HG03097 (cell line): Measurements from ENCODE around the gene GAB2.

ENCODE experiments used
- ATAC-seq: cut with Tn5 transposase; IDR thresholded peaks from one replicate; pipeline ENCODE4 v1.9.1; 2021; ENCODE audit not compliant: unreplicated experiment, low FRiP score

The GAB2 gene

DNA sequence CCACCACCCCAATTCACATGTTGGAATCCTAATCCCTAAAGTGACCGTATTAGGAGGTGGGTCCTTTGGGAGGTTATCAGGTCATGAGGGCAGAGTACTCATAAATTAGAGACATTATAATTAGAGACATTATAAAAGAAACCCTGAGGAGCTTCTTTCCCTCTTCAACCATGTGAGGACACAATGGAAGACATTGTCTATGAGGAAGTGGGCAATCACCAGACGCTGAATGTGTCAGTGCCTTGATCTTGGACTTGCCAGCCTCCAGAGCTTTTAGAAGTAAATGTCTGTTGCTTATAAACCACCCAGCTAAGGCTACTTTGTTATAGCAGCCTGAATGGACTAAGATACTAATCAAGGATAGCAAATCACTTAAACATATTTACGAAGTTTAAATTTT lies 14.8 kb downstream of the GAB2 start:
- ATAC-seq = no peak

DNA sequence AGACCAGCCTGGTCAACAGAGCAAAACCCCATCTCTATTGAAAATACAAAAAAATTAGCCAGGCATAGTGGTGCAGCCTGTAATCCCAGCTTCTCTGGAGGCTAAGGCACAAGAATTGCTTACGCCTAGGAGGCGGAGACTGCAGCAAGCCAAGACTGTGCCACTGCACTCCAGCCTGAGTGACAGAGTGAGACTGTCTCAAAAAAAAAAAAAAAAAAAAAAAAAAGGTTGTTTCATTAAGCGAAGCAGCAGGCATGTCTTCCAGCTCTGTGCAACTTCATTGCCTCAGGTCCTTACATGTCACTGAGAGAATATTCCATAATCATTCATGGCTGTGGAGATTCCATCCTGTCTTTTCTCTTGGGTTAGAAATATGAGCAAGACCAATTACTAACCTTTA lies 16.9 kb downstream of the GAB2 start:
- no peak for ATAC-seq

DNA sequence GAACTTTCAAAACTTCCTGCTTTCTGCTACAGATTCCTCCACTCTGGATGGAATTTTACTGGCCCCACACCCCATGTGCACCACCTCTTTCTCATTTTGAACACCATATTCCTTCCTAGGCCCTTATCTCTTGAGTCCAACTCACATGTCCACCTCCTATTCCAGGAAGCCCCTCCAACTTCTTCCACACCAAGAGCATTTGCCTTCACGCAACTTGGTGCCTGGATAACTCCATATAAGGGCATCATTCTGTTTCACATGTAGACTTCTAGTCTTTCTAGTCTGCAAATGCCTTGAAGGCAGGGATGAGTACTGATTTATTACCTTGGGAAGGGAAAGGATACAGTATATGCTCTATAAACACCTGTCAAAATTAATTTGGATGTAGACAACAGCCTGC lies 17.5 kb downstream of the GAB2 start:
- no peak for ATAC-seq

DNA sequence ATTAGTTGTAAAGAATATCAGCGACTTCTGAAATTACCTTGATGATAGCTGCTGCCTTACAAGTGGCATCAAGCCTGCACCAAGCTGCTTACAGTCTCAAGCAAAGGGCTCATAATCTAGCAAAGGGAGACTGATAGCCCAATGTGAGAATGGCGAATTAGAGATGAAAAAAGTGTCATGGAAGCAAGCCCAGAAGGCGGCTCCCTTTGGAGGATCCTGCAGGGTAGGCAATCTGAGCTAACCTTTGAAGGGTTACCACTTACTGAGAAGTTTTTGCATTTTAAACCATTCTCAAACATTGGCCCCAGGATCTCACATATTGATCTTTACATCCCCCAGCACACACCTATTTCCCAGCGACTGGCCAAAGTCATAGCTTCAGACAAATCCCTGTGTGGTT lies 18.5 kb downstream of the GAB2 start:
- ATAC-seq = no peak

DNA sequence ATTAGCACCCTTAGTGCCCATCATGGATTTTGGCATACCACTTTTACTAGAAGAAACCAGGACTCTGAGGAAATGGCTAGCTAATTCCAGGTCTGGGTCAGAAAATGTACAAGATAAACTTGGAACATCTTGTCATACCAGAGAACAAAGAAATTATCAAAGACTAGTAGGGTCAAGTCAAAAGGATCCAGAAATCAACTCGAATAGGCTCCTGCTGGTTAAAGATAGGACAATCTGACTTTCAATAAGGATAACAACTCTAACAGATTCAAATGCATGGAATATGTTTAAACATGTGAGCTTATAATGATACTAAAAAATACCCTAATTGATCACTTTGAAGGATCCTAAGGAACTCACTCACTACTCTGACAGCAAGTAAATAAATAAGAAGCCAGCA lies 18.9 kb downstream of the GAB2 start:
- no peak for ATAC-seq

DNA sequence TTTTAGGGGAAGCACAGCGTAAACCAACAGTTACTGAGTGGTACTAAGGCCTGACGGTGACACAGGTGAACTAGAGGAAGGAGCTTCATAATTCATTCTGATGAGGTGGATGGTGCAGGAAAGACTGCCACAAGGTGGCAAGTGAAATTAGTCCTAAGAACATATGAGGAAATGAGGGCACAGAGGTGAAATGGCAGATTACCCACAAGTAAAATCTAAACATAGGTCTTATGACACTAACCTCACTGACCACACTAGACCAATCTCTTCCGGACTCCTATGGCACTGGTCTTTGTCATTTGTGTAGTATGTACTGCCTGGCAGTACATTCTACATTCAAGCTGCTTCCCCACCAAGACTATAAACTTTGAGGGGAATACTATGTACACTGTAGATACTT lies 20.2 kb downstream of the GAB2 start:
- ATAC-seq = peak; percentile 93

DNA sequence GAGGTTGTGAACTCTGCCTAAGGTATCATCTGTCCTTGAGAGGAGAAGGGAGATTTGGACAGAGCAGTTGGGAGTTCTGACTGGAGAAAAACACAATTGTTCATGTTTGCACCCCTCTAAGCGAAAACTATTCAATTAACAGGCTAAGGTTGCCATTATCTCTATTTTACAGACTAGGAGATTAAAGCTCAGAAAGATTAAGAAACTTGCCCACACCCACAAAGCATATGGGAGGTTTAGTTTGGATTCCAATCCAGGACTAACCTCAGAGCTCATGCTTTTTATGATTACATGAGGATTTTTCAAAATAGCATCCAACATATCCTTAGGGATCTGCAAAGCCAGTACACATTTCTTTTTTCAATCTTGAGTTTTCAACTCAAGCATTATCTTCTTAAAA lies 22.0 kb downstream of the GAB2 start:
- ATAC-seq = no peak

DNA sequence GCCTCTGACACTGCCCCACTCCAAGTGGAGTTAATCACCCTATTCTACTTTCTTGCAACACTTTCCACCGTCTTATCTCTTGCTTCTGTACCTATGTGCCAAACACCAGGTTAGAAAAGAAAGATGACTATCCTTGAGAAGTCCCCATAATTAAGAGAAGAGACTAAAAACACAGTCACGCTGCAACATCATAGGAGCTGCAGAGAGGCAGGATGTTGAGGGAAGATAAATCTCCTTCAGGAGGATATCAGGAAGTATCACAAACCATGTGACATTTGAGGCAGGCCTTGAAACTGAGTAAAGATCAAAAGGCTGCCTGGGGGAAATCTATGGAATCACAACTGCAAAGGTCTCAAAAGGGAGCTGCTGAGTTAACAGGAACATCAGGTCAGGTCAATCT lies 24.8 kb downstream of the GAB2 start:
- no peak for ATAC-seq

DNA sequence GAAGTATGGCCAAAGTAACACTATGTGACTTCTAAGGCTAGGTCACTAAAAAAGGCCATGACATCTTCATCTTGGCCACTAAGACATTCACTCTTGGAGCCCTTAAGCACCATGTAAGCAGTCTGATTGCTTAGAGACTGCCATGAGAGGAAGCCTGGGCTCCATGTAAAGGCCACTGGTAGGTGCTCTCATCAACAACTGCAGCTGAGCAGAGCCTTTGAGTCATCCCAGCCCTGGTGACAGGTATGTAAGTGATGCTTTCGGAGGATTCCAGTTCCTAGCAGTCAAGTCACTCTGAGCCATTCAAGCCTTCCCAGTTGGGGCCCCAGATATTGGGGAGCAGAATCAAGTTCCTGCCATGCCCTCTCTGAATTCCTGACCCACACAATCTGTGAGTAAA lies 26.2 kb downstream of the GAB2 start:
- no peak for ATAC-seq

DNA sequence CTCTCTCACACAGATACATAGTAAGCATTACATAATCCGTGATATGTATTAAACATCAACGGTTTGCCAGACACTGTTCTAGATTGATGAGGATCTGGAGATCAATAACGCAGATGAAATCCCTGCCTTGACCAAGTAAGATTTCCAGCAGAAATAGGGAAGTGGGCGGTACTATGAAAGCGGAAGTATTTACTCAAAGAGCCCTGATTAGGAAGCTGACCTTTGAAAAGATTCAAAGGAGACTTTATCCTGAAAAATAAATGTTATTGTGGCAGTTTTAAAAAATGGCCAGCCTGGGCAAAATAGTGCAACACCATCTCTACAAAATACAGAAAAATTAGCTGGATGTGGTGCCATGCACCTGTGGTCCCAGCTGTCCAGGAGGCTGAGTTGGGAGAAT lies 26.8 kb downstream of the GAB2 start:
- ATAC-seq = no peak

DNA sequence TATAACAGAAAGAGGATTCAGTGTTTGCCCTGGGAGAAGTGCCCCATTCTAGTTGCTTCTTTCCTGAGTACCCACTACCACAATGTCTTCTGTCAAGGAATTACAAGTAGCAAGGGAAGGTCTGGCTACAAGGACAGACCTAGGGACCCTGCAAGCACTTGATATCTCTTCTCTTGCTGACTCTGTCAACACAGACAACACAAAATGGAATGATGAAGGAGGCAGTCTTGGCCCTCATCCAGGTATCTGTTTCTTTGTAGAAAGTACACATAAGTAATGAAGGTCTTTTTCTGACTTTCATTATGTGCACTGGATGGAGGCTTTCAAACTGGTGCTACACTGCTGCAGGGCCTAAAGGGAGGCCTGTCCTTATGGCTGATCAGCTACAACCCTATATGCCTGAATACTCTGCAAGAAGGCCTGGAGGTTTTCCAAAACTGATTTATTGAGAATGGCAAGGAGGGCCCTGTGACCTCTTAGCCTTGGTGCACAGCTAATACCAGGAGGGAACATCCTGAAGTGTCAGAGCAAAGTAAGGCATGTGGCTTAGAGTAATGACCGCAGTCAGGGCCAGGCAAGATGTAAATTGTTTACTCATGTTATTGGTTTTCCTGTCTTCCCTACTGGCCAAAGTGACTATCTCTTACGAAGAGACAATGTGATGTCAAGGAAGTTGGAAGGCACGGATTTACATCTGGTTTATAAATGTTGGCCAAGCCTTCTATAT lies 31.2 kb downstream of the GAB2 start:
- no peak for ATAC-seq

DNA sequence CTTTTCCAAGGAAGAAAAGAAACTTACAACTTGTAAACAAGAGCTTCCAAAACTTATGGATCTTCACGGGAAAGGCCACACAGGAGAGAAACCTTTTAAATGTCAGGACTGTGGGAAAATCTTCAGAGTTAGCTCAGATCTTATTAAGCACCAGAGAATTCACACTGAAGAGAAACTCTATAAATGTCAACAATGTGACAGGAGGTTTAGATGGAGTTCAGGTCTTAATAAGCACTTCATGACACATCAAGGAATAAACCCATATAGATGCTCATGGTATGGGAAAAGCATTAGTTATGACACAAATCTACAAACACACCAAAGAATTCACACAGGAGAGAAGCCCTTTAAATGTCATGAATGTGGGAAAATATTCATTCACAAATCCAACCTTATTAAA lies 32.4 kb downstream of the GAB2 start:
- ATAC-seq = no peak

DNA sequence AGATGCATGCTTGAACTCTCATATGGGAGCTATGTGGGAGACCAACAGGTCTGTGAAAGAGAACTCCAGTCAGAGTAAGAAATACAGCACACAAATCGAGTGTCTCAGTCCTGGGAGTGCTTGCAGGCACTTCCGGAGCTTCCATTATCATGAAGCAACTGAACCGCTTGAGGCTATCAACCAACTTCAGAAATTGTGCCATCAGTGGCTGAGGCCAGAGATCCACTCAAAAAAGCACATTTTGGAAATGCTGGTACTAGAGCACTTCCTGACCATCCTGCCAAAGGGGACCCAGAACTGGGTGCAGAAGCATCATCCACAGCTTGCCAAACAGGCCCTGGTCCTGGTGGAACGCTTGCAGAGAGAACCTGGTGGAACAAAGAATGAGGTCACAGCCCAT lies 33.4 kb downstream of the GAB2 start:
- ATAC-seq = no peak

DNA sequence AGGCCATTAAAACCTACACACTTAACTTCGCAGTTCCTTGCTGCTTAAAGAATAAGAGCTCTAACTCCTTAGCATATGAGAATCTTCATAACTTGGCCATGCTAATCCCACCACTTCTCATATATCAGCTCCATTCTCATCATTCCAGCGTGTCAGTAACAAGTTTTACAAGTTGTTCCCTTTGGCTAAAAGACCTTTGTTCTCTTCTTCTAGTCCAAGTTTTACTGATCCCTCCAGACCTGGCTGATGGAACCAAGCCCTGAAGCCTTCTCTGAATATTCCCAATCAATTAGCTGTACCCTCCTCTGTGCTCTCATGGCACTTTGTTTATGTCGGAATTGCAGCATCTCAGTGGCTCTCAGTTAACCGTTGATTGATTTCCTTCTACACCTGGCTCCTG lies 35.8 kb downstream of the GAB2 start:
- no peak for ATAC-seq

DNA sequence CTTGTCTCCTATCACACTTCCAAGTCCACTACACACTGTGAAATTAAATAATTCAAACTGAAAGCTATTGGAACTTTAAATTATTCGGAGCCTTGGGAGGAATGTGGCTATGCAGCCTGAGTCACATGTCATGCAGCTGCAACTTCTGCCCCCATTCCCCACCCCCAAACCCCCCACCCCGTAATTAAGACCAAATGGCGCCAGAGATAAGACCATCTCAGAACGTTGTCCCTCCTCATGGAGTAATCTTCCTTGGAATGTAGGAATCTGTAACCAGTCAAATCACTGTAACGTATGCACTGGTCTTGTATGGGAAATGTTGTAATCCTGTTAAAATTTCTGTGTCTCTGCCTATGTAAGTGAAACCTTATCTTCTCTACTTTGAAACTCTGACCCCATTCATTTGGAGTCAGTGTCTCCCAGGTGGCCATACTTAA lies 37.0 kb downstream of the GAB2 start:
- ATAC-seq = no peak

DNA sequence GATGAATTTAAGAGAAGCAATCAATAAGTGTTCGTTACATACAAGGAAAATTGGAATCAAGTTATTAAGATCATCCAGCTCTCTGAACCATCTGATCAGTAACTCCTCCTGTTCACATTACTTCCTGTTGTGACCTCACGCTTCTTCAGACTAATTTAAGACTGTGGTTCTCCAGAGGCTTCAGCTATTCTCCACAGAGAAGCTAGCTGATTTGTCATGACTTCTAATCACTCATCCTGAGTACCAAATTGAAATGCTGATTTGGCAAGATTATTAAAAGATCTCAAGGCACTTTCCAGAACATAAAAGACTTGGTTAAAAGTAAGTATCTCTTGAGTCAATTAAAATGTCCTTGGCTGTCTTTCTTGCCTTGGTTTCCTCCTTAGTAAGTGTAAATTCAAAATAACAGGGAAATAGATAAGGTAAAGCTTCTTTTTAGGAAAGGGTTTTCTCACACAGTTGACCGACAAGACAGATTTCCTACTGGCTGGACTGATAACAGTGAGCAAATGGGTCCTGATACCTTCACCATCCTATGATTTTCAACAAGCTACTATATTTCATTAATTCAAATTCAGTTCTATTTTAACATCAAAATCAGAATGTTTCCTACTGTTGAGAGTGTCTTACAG lies 38.5 kb downstream of the GAB2 start:
- ATAC-seq = no peak

DNA sequence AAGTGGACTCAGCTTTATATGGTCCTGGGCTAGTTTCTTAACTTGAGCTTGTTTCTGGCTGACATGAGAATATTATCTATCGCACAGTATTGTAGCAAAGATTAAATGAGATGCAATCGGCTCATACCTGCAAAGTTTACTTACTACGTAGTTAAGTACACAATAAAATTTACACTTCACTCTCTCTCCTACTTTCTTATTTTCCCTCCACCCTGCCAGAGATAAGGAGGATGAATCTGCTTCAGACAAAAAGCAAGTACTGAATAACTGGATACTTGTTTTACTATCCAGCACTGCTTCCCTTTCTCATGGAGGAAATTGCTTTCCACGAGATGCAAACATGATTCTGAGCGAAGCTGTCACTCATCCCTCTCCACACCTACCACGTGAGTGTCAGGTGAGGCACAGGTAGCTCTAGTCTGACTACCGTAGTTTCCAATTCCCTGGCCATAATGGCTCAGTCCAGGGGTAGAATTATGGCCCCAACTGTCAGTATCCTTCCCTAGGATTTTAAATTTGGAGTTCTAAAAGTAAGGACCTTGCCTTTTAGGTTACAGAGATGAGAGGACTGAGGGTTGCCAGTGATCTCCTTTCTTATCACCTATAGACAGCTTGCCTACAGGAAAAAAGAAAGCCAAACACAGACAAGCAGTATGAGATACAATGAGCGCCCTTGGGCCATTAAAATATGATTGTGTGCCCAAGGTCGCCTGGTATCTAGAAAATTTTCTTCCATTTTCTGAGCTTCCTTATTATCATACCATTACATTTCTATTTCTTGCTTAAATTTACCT lies 39.8 kb downstream of the GAB2 start:
- ATAC-seq = no peak

DNA sequence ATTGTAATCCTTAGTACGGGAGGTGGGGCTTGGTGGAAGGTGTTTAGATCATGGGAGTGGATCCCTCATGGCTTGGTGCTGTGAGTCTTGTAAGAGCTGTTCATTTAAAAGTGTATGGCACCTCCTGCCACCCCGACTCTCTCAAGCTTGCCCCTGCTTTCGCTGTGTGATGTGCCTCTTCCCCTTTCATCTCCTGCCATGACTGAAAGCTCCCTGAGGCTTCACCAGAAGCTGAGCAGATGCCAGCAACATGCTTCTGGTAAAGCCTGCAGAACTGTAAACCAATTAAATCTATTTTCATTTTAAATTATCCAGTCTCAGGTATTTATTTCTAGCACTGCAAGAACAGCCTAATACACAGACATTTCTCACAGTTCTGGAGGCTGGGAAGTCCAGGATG lies 40.8 kb downstream of the GAB2 start:
- no peak for ATAC-seq

DNA sequence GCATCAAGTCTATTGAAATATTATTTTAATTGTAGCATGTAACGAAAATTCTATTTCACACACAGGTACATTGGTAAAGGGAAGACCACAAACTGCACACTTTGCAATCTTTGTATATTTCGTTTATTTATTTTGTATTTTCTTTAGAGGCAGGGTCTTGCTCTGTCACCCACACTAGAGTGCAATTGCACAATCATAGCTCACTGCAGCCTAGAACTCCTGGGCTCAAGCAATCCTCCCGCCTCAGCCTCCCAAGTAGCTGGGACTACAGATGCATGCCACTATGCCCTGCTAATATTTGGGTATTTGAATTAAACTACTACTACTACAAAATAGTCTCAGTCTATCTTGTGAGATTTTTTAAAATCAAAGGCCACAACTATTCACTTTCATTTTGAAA lies 42.7 kb downstream of the GAB2 start:
- no peak for ATAC-seq

DNA sequence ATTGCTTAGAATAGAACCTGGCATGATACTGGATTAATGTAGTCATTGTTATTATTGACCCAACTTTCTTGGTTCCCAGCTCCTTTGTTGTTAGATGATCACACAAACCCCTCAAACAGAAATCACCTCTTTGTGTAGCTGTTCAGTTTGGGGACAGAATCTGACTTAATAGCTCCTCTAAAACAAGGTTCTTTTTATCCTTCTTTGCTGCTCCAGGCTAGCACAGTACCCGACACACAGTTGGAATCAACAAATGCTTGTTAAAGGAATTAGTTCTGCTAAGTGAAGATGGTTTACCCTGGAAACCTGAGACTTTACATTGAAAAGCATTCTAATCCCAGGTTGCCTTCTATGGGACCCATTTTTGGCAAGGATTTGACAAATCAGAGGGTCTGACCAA lies 43.9 kb downstream of the GAB2 start:
- no peak for ATAC-seq

DNA sequence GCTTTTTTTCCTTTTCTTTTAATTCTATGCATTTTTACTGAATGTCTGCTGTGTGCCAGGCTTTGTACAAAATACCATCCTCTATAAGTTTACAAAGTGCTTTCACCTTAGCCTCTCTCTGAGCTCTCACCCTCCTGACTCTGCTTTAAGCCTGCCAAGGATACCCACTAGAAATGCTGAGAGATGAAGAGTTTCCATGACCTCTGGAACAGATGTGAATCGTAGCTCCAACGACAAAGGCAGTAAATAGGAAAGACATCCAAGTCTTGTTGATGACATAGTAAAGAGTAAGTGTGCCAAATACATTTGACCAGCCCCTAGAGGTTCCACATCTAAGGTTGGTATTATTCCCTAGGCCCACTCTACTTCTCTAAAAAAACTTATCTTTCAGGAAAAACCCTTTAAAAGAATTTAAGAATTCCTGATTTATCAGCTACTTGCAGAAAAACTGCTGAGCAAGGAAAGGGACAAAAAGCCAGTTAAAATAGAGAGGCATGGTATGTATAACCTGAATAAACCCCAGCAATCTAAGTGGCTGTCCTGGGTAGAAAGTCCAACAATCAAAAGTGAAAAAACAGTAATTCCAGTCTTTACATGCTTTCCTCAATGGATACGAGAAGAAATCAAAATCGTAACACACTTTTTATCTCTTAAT lies 45.4 kb downstream of the GAB2 start:
- ATAC-seq = no peak
